Caco-2 (cell line): Measurements from ENCODE around the gene GDF11. TPM values are rescaled to one million over a fixed set of nuclear protein-coding genes. Genes with fewer than 3 reads are reported as not detected.

Experiments used
- BruUV-seq: library from RNA; stranded (reverse); fragments of 400-500 nt; replicated peaks from 2 replicates; lab custom pipeline; 2021; lab: Mats Ljungman, UMichigan
- CTCF ChIA-PET: fragments of 300-600 bp; sonication (Branson Sonifier 250); formaldehyde crosslinking; loops from one replicate; lab custom pipeline; 2022; ENCODE audit warnings: antibody characterized with exemption; lab: Charles Lee
- POLR2A ChIA-PET: fragments of 300-600 bp; sonication (Branson Sonifier 250); formaldehyde crosslinking; loops from one replicate; lab custom pipeline; 2022; ENCODE audit warnings: antibody characterized with exemption; lab: Charles Lee
- DNase-seq, 2 experiments: peaks; one replicate each; pipeline versions ENCODE4 v3.0.0 to v3.0.0-alpha.2; 2020 to 2022
- H3K27me3 ChIP-seq: replicated peaks from 2 replicates; pipeline ENCODE4 v1.6.0; 2011; ENCODE audit warnings: low read length; ENCODE audit not compliant: control insufficient read depth, insufficient read depth
- H3K36me3 ChIP-seq: 2 replicates; pipeline ENCODE4 v1.5.1; 2011; ENCODE audit warnings: low read length; ENCODE audit not compliant: control insufficient read depth, insufficient read depth
- H3K4me1 ChIP-seq: fragments of 250-450 bp; sonication (Bioruptor Pico); 2 replicates; pipeline ENCODE4 v1.5.1; 2020; ENCODE audit warnings: mild to moderate bottlenecking
- H3K4me3 ChIP-seq: 2 replicates; pipeline ENCODE4 v1.5.1; 2011; ENCODE audit warnings: low read depth, mild to moderate bottlenecking, control low read depth, low read length
- H3K9me3 ChIP-seq: fragments of 250-450 bp; sonication (Bioruptor Pico); 2 replicates; pipeline ENCODE4 v1.5.1; 2020; ENCODE audit warnings: mild to moderate bottlenecking, moderate library complexity
- H3K27ac Mint-ChIP-seq: one replicate; pipeline ENCODE4 v1.8.0; 2022; ENCODE audit warnings: mixed read lengths; ENCODE audit not compliant: unreplicated experiment
- H3K27me3 Mint-ChIP-seq: one replicate; pipeline ENCODE4 v1.8.0; 2022; ENCODE audit warnings: mixed read lengths; ENCODE audit not compliant: insufficient read depth, unreplicated experiment
- H3K36me3 Mint-ChIP-seq: one replicate; pipeline ENCODE4 v1.8.0; 2022; ENCODE audit warnings: mild to moderate bottlenecking, mixed read lengths; ENCODE audit not compliant: insufficient read depth, unreplicated experiment
- H3K4me1 Mint-ChIP-seq: one replicate; pipeline ENCODE4 v1.8.0; 2022; ENCODE audit warnings: low read depth, mixed read lengths; ENCODE audit not compliant: unreplicated experiment
- H3K4me3 Mint-ChIP-seq: one replicate; pipeline ENCODE4 v1.8.0; 2022; ENCODE audit warnings: mild to moderate bottlenecking, moderate library complexity, mixed read lengths; ENCODE audit not compliant: unreplicated experiment
- H3K9me3 Mint-ChIP-seq: one replicate; pipeline ENCODE4 v1.8.0; 2022; ENCODE audit warnings: mixed read lengths; ENCODE audit not compliant: unreplicated experiment
- CTCF ChIP-seq, 2 experiments: fragments of 200-600 bp in 1 of 2; IDR thresholded peaks; 1 replicate in 1 of 2; 2 replicates in 1 of 2; pipeline versions ENCODE4 v1.5.1 to v1.8.0; 2011 to 2022; ENCODE audit warnings: antibody characterized with exemption in 1 of 2, control low read depth in 1 of 2, inconsistent platforms in 1 of 2, low read depth in 1 of 2, low read length in 1 of 2, mild to moderate bottlenecking in 1 of 2, moderate library complexity in 1 of 2; ENCODE audit not compliant: insufficient read depth in 1 of 2, severe bottlenecking in 1 of 2, unreplicated experiment in 1 of 2
- intact Hi-C: fragments of 100-400 bp; cut with micrococcal nuclease; formaldehyde crosslinking; loops from one replicate; pipeline ENCODE4 v1.10.0; 2022; ENCODE audit not compliant: unreplicated experiment
- total RNA-seq: library from RNA; stranded (reverse); gene quantifications from 2 replicates; pipeline ENCODE4 v1.2.3, GENCODE V29; 2022

The GDF11 gene
- total RNA-seq, 1 experiment from 2014 or later: 11.0 TPM

GRCh38 chr12:55704824-55705718 lies 37.9 kb upstream of the GDF11 start:
- Histone ChIP-seq H3K27me3 (no peaks in the 10 kb centered on the region), H3K36me3 (no peaks in the 10 kb centered on the region), H3K4me3 (no peak overlapping the region), H3K9me3 (no peaks in the 10 kb centered on the region), H3K4me1 (peaks cover 37% of the 10 kb centered on the region)
- Mint-ChIP-seq H3K27me3 (peaks cover 11% of the 10 kb centered on the region), H3K36me3 (no peaks in the 10 kb centered on the region), H3K4me1 (peaks cover 20% of the 10 kb centered on the region), H3K4me3 (peak overlapping the region; percentile 41), H3K9me3 (no peaks in the 10 kb centered on the region), H3K27ac (no peak overlapping the region)
- ChIA-PET CTCF (interaction anchor here (0.5 to 3.5 kb wide), 7 partner anchors 8 to 989 kb away, joined by 3 to 41 read pairs (median 3); partner anchors contain the start of genes BLOC1S1 and RDH5), POLR2A (interaction anchor here (0.9 to 1.4 kb wide), 4 partner anchors 11 to 137 kb away, joined by 3 to 10 read pairs (median 6); partner anchors contain the start of genes BLOC1S1, MMP19 and RDH5)
- intact Hi-C loops: loop anchor here (1.0 to 2.0 kb wide), 2 partner anchors 16 to 24 kb away; partner anchors contain the start of gene RDH5
- no peak for TF ChIP-seq CTCF (IDR thresholded peaks at IDR 0.05; ENCODE audit: insufficient read depth in 1 of 2, low read depth in 1 of 2, low read length in 1 of 2, severe bottlenecking in 1 of 2, unreplicated experiment in 1 of 2)
- no TSS peak for BruUV-seq
- peak; percentile 72 to 78 for DNase-seq

GRCh38 chr12:55705782-55706402 lies 37.0 kb upstream of the GDF11 start:
- peak overlapping the region; percentile 78 for H3K4me3 ChIP-seq
- intact Hi-C loops: loop anchor here (2.0 kb wide), 1 partner anchor 15 kb away; the partner anchor contains the start of gene RDH5
- no peaks in the 10 kb centered on the region for H3K36me3 Mint-ChIP-seq
- peaks cover 11% of the 10 kb centered on the region for H3K27me3 Mint-ChIP-seq
- DNase-seq: no peak
- peak in 1 of 2 experiments; percentile 34 for TF ChIP-seq CTCF (IDR thresholded peaks at IDR 0.05; ENCODE audit: insufficient read depth in 1 of 2, low read depth in 1 of 2, low read length in 1 of 2, severe bottlenecking in 1 of 2, unreplicated experiment in 1 of 2)
- peaks cover 18% of the 10 kb centered on the region for H3K4me1 Mint-ChIP-seq
- no peaks in the 10 kb centered on the region for H3K9me3 ChIP-seq
- H3K36me3 ChIP-seq: no peaks in the 10 kb centered on the region
- no peak overlapping the region for H3K27ac Mint-ChIP-seq
- H3K4me3 Mint-ChIP-seq: peak overlapping the region; percentile 78
- ChIA-PET CTCF (interaction anchor here (0.7 to 3.5 kb wide), 6 partner anchors 10 to 112 kb away, joined by 3 to 41 read pairs (median 4); partner anchors contain the start of genes BLOC1S1, ORMDL2, RDH5 and SARNP), POLR2A (interaction anchor here (0.5 to 1.4 kb wide), 2 partner anchors 24 to 322 kb away, joined by 4 to 12 read pairs; a partner anchor contains a TSS)
- H3K4me1 ChIP-seq: peaks cover 37% of the 10 kb centered on the region
- H3K9me3 Mint-ChIP-seq: no peaks in the 10 kb centered on the region
- no TSS peak for BruUV-seq
- no peaks in the 10 kb centered on the region for H3K27me3 ChIP-seq
